K562 treated with DMSO at 1 percent for 48 hours (cell line): ENCODE measurements around the gene SNRNP27. TPM values are rescaled to one million over a fixed set of nuclear protein-coding genes. Genes with fewer than 3 reads are reported as not detected.

Experiments used
- total RNA-seq: library from RNA; unstranded; fragments of 300-600 nt; gene quantifications from 2 replicates; pipeline ENCODE4 v1.2.3, GENCODE V29; 2022; ENCODE audit warnings: low replicate concordance; ENCODE audit errors: extremely low read depth

SNRNP27 gene, protein sequence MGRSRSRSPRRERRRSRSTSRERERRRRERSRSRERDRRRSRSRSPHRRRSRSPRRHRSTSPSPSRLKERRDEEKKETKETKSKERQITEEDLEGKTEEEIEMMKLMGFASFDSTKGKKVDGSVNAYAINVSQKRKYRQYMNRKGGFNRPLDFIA
- not detected in 2 replicates for total RNA-seq

DNA sequence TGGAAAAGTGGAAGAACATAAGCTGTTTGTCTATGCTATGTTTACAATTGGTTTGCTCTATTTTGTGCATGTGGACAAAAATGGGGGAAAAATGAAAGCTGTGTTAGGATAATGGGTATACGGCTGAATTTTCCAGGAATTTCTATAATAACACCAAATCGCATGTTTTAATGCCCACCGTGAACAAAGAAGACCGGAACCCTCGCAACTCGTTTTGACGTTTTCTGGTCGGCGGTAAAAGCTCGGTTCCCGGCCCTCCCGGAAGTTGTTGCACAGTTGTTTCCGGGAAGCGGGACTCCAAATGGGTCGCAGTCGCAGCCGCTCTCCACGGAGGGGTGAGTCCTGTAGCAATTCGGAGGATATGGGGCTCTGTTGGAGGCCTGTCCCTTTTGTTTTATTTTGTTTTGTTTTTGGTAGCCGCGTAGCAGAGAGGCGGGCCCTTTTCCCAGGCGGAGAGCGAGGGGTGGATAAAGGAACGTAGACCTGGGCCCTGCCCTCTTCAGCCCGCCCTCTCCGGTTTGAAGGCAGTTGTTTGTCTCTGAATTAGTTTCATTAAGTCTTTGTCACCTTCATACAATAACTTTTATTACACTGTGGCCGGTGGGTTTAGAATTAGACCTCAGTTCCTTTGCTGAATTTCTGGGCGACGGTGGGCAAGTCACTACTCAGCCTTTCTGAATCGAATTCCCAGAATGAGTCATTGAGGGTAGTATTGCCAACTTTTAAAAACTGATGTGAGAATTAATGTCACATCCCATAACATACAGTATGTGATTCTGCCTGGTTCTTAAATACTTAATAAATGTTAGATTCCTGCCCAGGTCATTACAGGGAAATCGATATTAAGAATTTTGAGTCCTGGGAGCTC, at the start of gene SNRNP27:
Gene SNRNP27, plus strand, starts transcription at position 273 of the 868 bp plus-strand sequence. Its CDS starts 29 bp downstream, at position 302.

DNA sequence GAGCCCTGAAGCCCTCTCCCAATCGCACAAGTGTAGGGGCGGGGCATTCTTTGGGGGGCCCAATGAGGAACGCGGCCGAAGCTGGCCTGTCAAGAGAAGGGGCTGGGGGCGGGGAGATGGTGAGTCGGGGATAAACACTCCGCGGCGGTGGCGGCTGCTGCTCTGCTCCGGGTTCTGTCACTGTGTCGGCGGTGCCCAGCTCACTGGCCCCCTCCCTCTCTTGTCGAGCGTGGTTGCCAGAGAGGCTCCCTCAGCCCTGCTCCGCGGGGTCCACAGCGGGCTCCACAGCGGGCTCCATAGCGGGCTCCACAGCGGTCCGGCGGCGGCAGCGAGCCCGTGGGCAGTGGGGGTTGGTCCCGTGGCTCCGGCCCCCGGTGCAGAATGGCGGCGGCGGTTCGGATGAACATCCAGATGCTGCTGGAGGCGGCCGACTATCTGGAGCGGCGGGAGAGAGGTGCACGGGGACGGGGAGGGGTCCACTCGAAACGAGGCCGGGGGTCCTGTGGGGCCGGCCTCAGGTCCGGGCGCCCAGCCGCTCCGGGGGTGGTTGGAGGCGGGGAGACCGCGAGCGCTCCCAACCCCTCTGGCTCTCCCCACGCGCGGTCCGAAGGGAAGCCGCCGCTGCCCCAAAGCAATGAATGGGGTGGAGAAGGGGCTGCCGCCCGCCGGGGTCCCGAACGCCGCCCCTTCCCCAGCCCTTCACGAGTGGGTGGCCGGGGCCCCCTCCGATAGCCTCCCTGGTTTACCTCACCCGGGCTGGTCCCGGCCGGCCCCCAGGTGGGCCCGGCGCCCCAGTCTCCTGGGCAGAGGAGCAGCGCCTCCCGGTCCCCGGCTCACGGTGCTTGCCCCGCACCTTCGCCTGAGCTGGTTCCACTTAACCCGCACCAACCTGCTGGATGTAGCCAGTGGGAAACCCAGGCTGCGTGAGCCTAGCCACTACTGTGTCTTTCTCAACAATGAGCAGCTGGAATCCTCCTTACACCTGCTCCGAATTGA, 21.5 kb downstream of the SNRNP27 start, which contains the start of gene MXD1:
Gene MXD1, plus strand, starts transcription at position 160 of the 996 bp plus-strand sequence. Its CDS starts 222 bp downstream, at position 382.

Other genes with a start within 250 kb of the SNRNP27 start
- not detected in 2 replicates for gene ANXA4, start 151.8 kb upstream of the SNRNP27 start, total RNA-seq
- gene GMCL1, start 64.3 kb upstream of the SNRNP27 start, total RNA-seq: not detected in 2 replicates
- not detected in 2 replicates for gene MXD1, start 21.2 kb downstream of the SNRNP27 start, total RNA-seq
- not detected in 2 replicates for gene ASPRV1, start 67.7 kb downstream of the SNRNP27 start, total RNA-seq
- gene PCBP1, start 193.5 kb downstream of the SNRNP27 start, total RNA-seq: 473 TPM in 1 of 2 replicates, not detected in the other